C4-2B (cell line): Measurements from ENCODE around the gene BCO1.

Experiments
- CTCF ChIP-seq: fragments of 450-650 bp; conservative IDR thresholded peaks from 2 replicates; pipeline ENCODE4 v1.5.1; 2017; ENCODE audit warnings: mild to moderate bottlenecking
- ZFX ChIP-seq: fragments of 450-650 bp; IDR thresholded peaks from 2 replicates; pipeline ENCODE4 v1.6.1; 2017

- no peak for TF ChIP-seq CTCF
- no peak for TF ChIP-seq ZFX
These were observed 36.6 kb downstream of the BCO1 start for GRCh38 chr16:81275064-81275532.
